HepG2 (cell line): Measurements from ENCODE around the gene FAM219A. TPM values are rescaled to one million over a fixed set of nuclear protein-coding genes. Genes with fewer than 3 reads are reported as not detected.

ENCODE experiments used
- FOXK2 ChIP-seq: fragments of 450-650 bp; IDR thresholded peaks from 2 replicates; pipeline ENCODE4 v1.6.1; 2016
- FOXP1 ChIP-seq, 2 experiments: fragments of 450-650 bp in 1 of 2; IDR thresholded peaks; 2 replicates each; pipeline ENCODE4 v1.6.1; 2017 to 2018; ENCODE audit warnings: antibody characterized with exemption in 1 of 2
- GLMP ChIP-seq: sonication (generic); formaldehyde crosslinking; IDR thresholded peaks from 2 replicates; pipeline ENCODE4 v1.9.0; 2021; ENCODE audit warnings: missing genetic modification reagents, mild to moderate bottlenecking, borderline replicate concordance
- HMG20A ChIP-seq: IDR thresholded peaks from 2 replicates; pipeline ENCODE4 v1.6.1; 2016; ENCODE audit warnings: borderline replicate concordance
- LCORL ChIP-seq, 2 experiments: fragments of 450-650 bp in 1 of 2; sonication (generic) in 1 of 2; formaldehyde crosslinking in 1 of 2; IDR thresholded peaks; 2 replicates each; pipeline versions ENCODE4 v1.5.0 to v1.6.1; 2017 to 2020; ENCODE audit warnings: antibody characterized with exemption in 1 of 2, missing genetic modification reagents in 1 of 2
- NAIF1 ChIP-seq: sonication (generic); formaldehyde crosslinking; IDR thresholded peaks from 2 replicates; pipeline ENCODE4 v1.5.0; 2020; ENCODE audit warnings: mild to moderate bottlenecking, missing genetic modification reagents, borderline replicate concordance
- PHF5A ChIP-seq: IDR thresholded peaks from one replicate; pipeline ENCODE4 v1.6.1; 2018; ENCODE audit warnings: low read depth, missing genetic modification reagents; ENCODE audit not compliant: unreplicated experiment
- RFX5 ChIP-seq: IDR thresholded peaks from 2 replicates; pipeline ENCODE4 v1.6.1; 2011; ENCODE audit warnings: low read depth, low read length, improper control_type of control experiment
- RORA ChIP-seq: sonication (generic); formaldehyde crosslinking; IDR thresholded peaks from 2 replicates; pipeline ENCODE4 v1.5.0; 2020; ENCODE audit warnings: mild to moderate bottlenecking, missing genetic modification reagents, moderate library complexity
- TRIM24 ChIP-seq: sonication (generic); formaldehyde crosslinking; IDR thresholded peaks from 2 replicates; pipeline ENCODE4 v1.8.0; 2022; ENCODE audit warnings: mild to moderate bottlenecking, missing genetic modification reagents
- XBP1 ChIP-seq: sonication (generic); formaldehyde crosslinking; IDR thresholded peaks from 2 replicates; pipeline ENCODE4 v1.5.0; 2020; ENCODE audit warnings: missing genetic modification reagents
- ZC3H13 ChIP-seq: sonication (generic); formaldehyde crosslinking; IDR thresholded peaks from 2 replicates; pipeline ENCODE4 v1.8.1; 2023; ENCODE audit warnings: mild to moderate bottlenecking, missing genetic modification reagents, moderate library complexity
- ZNF10 ChIP-seq: sonication (generic); formaldehyde crosslinking; IDR thresholded peaks from 2 replicates; pipeline ENCODE4 v1.4.0; 2020; ENCODE audit warnings: mild to moderate bottlenecking, low read depth, missing genetic modification reagents, borderline replicate concordance
- ZNF101 ChIP-seq: sonication (generic); formaldehyde crosslinking; IDR thresholded peaks from 2 replicates; pipeline ENCODE4 v1.4.0; 2020; ENCODE audit warnings: mild to moderate bottlenecking, low read depth, missing genetic modification reagents, borderline replicate concordance
- ZNF260 ChIP-seq: sonication (generic); formaldehyde crosslinking; IDR thresholded peaks from 2 replicates; pipeline ENCODE4 v1.4.0; 2020; ENCODE audit warnings: missing genetic modification reagents, low read depth, mild to moderate bottlenecking, borderline replicate concordance
- ZNF383 ChIP-seq: sonication (generic); formaldehyde crosslinking; IDR thresholded peaks from 2 replicates; pipeline ENCODE4 v1.4.0; 2020; ENCODE audit warnings: missing genetic modification reagents, mild to moderate bottlenecking, borderline replicate concordance
- ZNF543 ChIP-seq: sonication (generic); formaldehyde crosslinking; IDR thresholded peaks from 2 replicates; pipeline ENCODE4 v1.4.0; 2020; ENCODE audit warnings: mild to moderate bottlenecking, missing genetic modification reagents
- ZNF670 ChIP-seq: sonication (generic); formaldehyde crosslinking; IDR thresholded peaks from 2 replicates; pipeline ENCODE4 v1.8.0; 2022; ENCODE audit warnings: mild to moderate bottlenecking, missing genetic modification reagents, borderline replicate concordance
- ZNF841 ChIP-seq: sonication (generic); formaldehyde crosslinking; IDR thresholded peaks from 2 replicates; pipeline ENCODE4 v1.8.1; 2023; ENCODE audit warnings: missing genetic modification reagents, borderline replicate concordance
- ZSCAN21 ChIP-seq: sonication (generic); formaldehyde crosslinking; IDR thresholded peaks from 2 replicates; pipeline ENCODE4 v1.8.0; 2022; ENCODE audit warnings: mild to moderate bottlenecking, missing genetic modification reagents, moderate library complexity, borderline replicate concordance
- polyA plus RNA-seq, 8 experiments: library from polyadenylated mRNA; depleted of rRNA in 3 of 8; stranded (reverse) in 7 of 8; unstranded in 1 of 8; fragments of >200 nt; fragmentation: Illumina TruSeq in 4 of 8; extraction: Trizol in 4 of 8; gene quantifications; 2 replicates each; pipeline versions ENCODE4 v1.2.1 to v1.2.3, GENCODE V29; 2011 to 2016; ENCODE audit warnings: low read depth in 4 of 8, missing spikeins in 1 of 8, mixed read lengths in 1 of 8; ENCODE audit not compliant: insufficient read depth in 1 of 8
- total RNA-seq, 5 experiments: library from RNA; depleted of rRNA; stranded (reverse); fragments of >200 nt; fragmentation: Illumina TruSeq; extraction: Trizol; gene quantifications; 2 replicates each; pipeline ENCODE4 v1.2.3, GENCODE V29; 2016; ENCODE audit warnings: low read depth in 1 of 5
- TF ChIP-seq, protein P1 (sequence below): sonication (generic); formaldehyde crosslinking; conservative IDR thresholded peaks from 2 replicates; pipeline ENCODE4 v1.4.0; 2020; ENCODE audit warnings: missing genetic modification reagents
- TF ChIP-seq, protein P2 (sequence below): sonication (generic); formaldehyde crosslinking; IDR thresholded peaks from 2 replicates; pipeline ENCODE4 v1.4.0; 2020; ENCODE audit warnings: missing genetic modification reagents
- TF ChIP-seq, protein P3 (sequence below): sonication (generic); formaldehyde crosslinking; IDR thresholded peaks from 2 replicates; pipeline ENCODE4 v1.4.0; 2020; ENCODE audit warnings: mild to moderate bottlenecking, missing genetic modification reagents

The FAM219A gene
- total and polyA plus RNA-seq, 2 of the 13 experiments (the other 11 are each of a cell fraction or from before 2014, with no cell fraction given), result 3.9 to 6.4 TPM

- TF ChIP-seq ZNF383 (CRISPR knock-in tag) (no peak), ZC3H13 (no peak), ZNF841 (CRISPR knock-in tag) (no peak), ZNF543 (CRISPR knock-in tag) (peak; percentile 65; the same call in 1 of the 2 replicates), ZNF101 (CRISPR knock-in tag) (no peak), XBP1 (no peak), NAIF1 (CRISPR knock-in tag) (0 out of 2 replicates have a peak, but pooled peaks have one; percentile 72), FOXP1 (IDR thresholded peaks at IDR 0.05) (no peak), FOXP1 (CRISPR knock-in tag; IDR thresholded peaks at IDR 0.05) (0 out of 2 replicates have a peak, but pooled peaks have one; percentile 21), ZNF10 (CRISPR knock-in tag) (no peak), RFX5 (no peak), TRIM24 (CRISPR knock-in tag) (0 out of 2 replicates have a peak, but pooled peaks have one; percentile 10), GLMP (CRISPR knock-in tag) (no peak), HMG20A (CRISPR knock-in tag) (no peak), ZNF670 (CRISPR knock-in tag) (no peak), ZSCAN21 (no peak), RORA (CRISPR knock-in tag) (no peak), PHF5A (no peak), ZNF260 (CRISPR knock-in tag) (no peak), LCORL (IDR thresholded peaks at IDR 0.05) (no peak), LCORL (CRISPR knock-in tag; IDR thresholded peaks at IDR 0.05) (peak; percentile 83; the same call in 1 of the 2 replicates), FOXK2 (no peak)
- TF ChIP-seq, protein P1, sequence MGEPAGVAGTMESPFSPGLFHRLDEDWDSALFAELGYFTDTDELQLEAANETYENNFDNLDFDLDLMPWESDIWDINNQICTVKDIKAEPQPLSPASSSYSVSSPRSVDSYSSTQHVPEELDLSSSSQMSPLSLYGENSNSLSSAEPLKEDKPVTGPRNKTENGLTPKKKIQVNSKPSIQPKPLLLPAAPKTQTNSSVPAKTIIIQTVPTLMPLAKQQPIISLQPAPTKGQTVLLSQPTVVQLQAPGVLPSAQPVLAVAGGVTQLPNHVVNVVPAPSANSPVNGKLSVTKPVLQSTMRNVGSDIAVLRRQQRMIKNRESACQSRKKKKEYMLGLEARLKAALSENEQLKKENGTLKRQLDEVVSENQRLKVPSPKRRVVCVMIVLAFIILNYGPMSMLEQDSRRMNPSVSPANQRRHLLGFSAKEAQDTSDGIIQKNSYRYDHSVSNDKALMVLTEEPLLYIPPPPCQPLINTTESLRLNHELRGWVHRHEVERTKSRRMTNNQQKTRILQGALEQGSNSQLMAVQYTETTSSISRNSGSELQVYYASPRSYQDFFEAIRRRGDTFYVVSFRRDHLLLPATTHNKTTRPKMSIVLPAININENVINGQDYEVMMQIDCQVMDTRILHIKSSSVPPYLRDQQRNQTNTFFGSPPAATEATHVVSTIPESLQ (CRISPR knock-in tag), result no peak
- TF ChIP-seq, protein P2, sequence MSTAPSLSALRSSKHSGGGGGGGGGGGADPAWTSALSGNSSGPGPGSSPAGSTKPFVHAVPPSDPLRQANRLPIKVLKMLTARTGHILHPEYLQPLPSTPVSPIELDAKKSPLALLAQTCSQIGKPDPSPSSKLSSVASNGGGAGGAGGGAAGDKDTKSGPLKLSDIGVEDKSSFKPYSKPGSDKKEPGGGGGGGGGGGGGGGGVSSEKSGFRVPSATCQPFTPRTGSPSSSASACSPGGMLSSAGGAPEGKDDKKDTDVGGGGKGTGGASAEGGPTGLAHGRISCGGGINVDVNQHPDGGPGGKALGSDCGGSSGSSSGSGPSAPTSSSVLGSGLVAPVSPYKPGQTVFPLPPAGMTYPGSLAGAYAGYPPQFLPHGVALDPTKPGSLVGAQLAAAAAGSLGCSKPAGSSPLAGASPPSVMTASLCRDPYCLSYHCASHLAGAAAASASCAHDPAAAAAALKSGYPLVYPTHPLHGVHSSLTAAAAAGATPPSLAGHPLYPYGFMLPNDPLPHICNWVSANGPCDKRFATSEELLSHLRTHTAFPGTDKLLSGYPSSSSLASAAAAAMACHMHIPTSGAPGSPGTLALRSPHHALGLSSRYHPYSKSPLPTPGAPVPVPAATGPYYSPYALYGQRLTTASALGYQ (CRISPR knock-in tag), result peak; percentile 51; the same call in 1 of the 2 replicates
- TF ChIP-seq, protein P3, sequence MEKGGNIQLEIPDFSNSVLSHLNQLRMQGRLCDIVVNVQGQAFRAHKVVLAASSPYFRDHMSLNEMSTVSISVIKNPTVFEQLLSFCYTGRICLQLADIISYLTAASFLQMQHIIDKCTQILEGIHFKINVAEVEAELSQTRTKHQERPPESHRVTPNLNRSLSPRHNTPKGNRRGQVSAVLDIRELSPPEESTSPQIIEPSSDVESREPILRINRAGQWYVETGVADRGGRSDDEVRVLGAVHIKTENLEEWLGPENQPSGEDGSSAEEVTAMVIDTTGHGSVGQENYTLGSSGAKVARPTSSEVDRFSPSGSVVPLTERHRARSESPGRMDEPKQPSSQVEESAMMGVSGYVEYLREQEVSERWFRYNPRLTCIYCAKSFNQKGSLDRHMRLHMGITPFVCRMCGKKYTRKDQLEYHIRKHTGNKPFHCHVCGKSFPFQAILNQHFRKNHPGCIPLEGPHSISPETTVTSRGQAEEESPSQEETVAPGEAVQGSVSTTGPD (CRISPR knock-in tag), result 0 out of 2 replicates have a peak, but pooled peaks have one; percentile 38
These were observed 81.6 kb downstream of the FAM219A start, which contains the start of gene MYORG (continued) for GRCh38 chr9:34376596-34377403.
